ENCODE data around the gene PRSS2.

- TF ChIP-seq CTCF (optimal IDR thresholded peaks at IDR 0.05 in 1 of 3, IDR thresholded peaks at IDR 0.05 in 1 of 3, conservative IDR thresholded peaks at IDR 0.05 in 1 of 3; ENCODE audit: extremely low read depth in 1 of 3, insufficient read depth in 2 of 3, low read length in 3 of 3), result no peak
- no peak for TF ChIP-seq EZH2 (IDR thresholded peaks at IDR 0.05; ENCODE audit: low read length)
These were observed 22.4 kb downstream of the PRSS2 start for GRCh38 chr7:142793156-142793555.

Data from keratinocyte (primary cell).